Osteoblast (primary cell): ENCODE results near the gene DES. TPM values are rescaled to one million over a fixed set of nuclear protein-coding genes. Genes with fewer than 3 reads are reported as not detected.

Source experiments
- DNase-seq: peaks from one replicate; pipeline ENCODE4 v3.0.0; 2011; ENCODE audit warnings: low spot score, mixed read lengths; ENCODE audit not compliant: insufficient read length; ENCODE audit errors: missing footprints
- H2AFZ ChIP-seq: 2 replicates; pipeline ENCODE4 v1.6.0; 2011; ENCODE audit warnings: mild to moderate bottlenecking, low read length
- H3K27ac ChIP-seq: 2 replicates; pipeline ENCODE4 v1.5.1; 2011; ENCODE audit warnings: mild to moderate bottlenecking, low read depth, low read length, moderate library complexity
- H3K27me3 ChIP-seq: 2 replicates; pipeline ENCODE4 v1.6.0; 2012; ENCODE audit warnings: mild to moderate bottlenecking, control low read depth, inconsistent platforms, low read length, moderate library complexity; ENCODE audit not compliant: insufficient read depth
- H3K36me3 ChIP-seq: 2 replicates; pipeline ENCODE4 v1.5.1; 2011; ENCODE audit warnings: mild to moderate bottlenecking, low read length, control low read depth, moderate library complexity; ENCODE audit not compliant: insufficient read depth
- H3K4me1 ChIP-seq: 2 replicates; pipeline ENCODE4 v1.5.1; 2011; ENCODE audit warnings: mild to moderate bottlenecking, low read length, control low read depth, moderate library complexity; ENCODE audit not compliant: insufficient read depth
- H3K4me2 ChIP-seq: 2 replicates; pipeline ENCODE4 v1.6.0; 2011; ENCODE audit warnings: mild to moderate bottlenecking, low read length; ENCODE audit not compliant: insufficient read depth
- H3K4me3 ChIP-seq: fragments of 200-600 bp; sonication (generic); 3 replicates; pipeline ENCODE4 v1.5.1; 2012; ENCODE audit warnings: mild to moderate bottlenecking, low read length, inconsistent platforms; ENCODE audit not compliant: insufficient read depth
- H3K79me2 ChIP-seq: 2 replicates; pipeline ENCODE4 v1.6.0; 2012; ENCODE audit warnings: mild to moderate bottlenecking, low read length, control low read depth, inconsistent platforms; ENCODE audit not compliant: insufficient read depth
- H3K9me3 ChIP-seq: 2 replicates; pipeline ENCODE4 v1.5.1; 2011; ENCODE audit warnings: low read depth, low read length, control low read depth
- H4K20me1 ChIP-seq: 2 replicates; pipeline ENCODE4 v1.6.0; 2012; ENCODE audit warnings: mild to moderate bottlenecking, low read length, control low read depth; ENCODE audit not compliant: insufficient read depth
- CTCF ChIP-seq: IDR thresholded peaks from 2 replicates; pipeline ENCODE4 v1.5.1; 2011; ENCODE audit warnings: mild to moderate bottlenecking, low read depth, low read length, moderate library complexity; ENCODE audit errors: extremely low read depth
- total RNA-seq: library from RNA; depleted of rRNA; stranded (reverse); fragments of >200 nt; gene quantifications from 2 replicates; pipeline ENCODE4 v1.2.3, GENCODE V29; 2012

The DES gene
- total RNA-seq, 1 donor = 0.72 TPM

GRCh38 chr2:219395609-219396008, 22.6 kb upstream of the DES start:
- no peak overlapping the region for H3K27ac ChIP-seq
- no peak for DNase-seq
- no peaks in the 10 kb centered on the region for H3K79me2 ChIP-seq
- TF ChIP-seq CTCF = no peak
- peaks cover 14% of the 10 kb centered on the region for H3K4me1 ChIP-seq
- H3K4me3 ChIP-seq = no peak overlapping the region
- H2AFZ ChIP-seq = no peak overlapping the region
- no peaks in the 10 kb centered on the region for H3K36me3 ChIP-seq
- no peaks in the 10 kb centered on the region for H3K9me3 ChIP-seq
- H4K20me1 ChIP-seq = no peaks in the 10 kb centered on the region
- H3K27me3 ChIP-seq = no peaks in the 10 kb centered on the region
- H3K4me2 ChIP-seq = no peak overlapping the region

GRCh38 chr2:219396863-219397457, 21.2 kb upstream of the DES start:
- H3K36me3 ChIP-seq = no peaks in the 10 kb centered on the region
- H3K9me3 ChIP-seq = no peaks in the 10 kb centered on the region
- H4K20me1 ChIP-seq = no peaks in the 10 kb centered on the region
- no peak for DNase-seq
- H3K27me3 ChIP-seq = no peaks in the 10 kb centered on the region
- H3K4me1 ChIP-seq = peaks cover 14% of the 10 kb centered on the region
- H3K4me2 ChIP-seq = no peak overlapping the region
- H3K4me3 ChIP-seq = no peak overlapping the region
- peak overlapping the region; percentile 49 for H3K27ac ChIP-seq
- no peaks in the 10 kb centered on the region for H3K79me2 ChIP-seq
- peak overlapping the region; percentile 63 for H2AFZ ChIP-seq
- TF ChIP-seq CTCF = no peak

DNA sequence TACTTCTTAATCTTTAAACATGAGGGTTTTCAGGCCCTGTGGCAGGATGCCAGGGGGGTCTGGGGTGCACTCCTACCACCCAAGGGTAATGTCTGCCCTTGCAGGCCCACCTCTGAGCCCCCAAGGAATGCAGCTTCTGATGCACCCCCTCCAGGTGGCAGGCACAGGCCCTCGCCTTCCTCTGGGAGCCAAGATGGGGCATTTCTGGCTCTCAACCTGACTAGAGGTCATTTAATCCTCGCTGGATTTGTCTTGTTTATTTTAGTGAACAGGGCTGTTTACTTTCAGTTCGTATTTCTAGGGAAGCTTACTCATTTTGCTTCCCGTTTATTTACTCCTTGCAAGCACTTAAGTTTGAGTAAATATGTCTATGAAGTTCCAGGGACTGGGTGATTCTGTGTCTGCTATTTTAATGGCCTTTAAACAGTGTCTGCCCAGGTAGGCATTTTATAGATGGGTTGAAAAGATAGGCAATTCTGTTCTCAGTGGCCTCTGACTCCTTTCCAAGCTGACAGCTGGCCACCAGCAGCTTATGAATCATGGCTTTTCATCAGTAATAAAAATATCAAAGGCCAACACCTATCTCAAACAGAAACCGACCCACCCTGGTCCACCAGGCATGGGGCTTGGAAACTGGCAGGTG, 19.3 kb upstream of the DES start:
- Histone ChIP-seq H3K36me3 (no peaks in the 10 kb centered on the region), H3K9me3 (no peaks in the 10 kb centered on the region), H3K4me3 (no peak overlapping the region), H3K27me3 (no peaks in the 10 kb centered on the region), H3K4me2 (peak overlapping the region; percentile 48), H3K4me1 (peaks cover 16% of the 10 kb centered on the region), H3K79me2 (no peaks in the 10 kb centered on the region), H4K20me1 (no peaks in the 10 kb centered on the region), H3K27ac (no peak overlapping the region), H2AFZ (no peak overlapping the region)
- TF ChIP-seq CTCF = no peak
- no peak for DNase-seq

DNA sequence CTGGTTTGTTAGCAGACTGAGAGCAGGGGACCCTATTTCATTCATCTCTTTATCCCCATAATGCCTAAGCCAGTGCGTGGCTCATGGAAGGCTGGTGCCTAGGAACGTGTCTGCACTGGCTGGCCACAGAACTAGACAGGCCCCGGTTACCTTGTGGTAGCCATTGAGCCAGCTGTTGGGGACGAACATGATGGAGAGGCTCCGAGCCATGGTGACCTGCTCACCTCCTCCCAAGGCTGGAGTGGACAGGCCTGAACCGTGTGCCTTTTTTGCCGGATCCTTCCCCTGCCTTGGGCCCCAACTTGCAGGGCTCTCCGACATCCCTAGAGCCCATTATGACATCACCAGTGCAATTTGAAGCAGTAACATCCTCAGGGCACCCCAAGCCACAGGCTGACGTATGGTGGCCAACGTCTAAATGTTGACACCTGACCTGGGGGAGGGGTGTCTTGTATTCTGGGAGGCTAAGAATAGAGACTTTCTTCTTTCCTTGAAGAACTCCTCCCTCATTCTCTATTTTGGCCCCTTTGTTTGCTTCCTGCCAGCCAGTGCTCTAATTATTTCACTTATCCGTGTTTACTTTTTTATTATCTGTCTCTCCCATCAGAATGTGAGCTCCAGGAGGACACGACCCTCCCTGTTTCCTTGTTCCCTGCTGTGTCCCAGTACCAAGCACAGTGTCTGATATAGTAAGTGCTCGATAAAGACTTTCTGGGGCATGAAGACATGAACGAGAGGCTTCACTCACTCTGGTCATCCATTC, 18.3 kb upstream of the DES start:
- H3K9me3 ChIP-seq = no peaks in the 10 kb centered on the region
- H3K4me3 ChIP-seq = no peak overlapping the region
- H3K36me3 ChIP-seq = no peaks in the 10 kb centered on the region
- no peak for TF ChIP-seq CTCF
- no peaks in the 10 kb centered on the region for H3K27me3 ChIP-seq
- no peak overlapping the region for H3K4me2 ChIP-seq
- H3K79me2 ChIP-seq = no peaks in the 10 kb centered on the region
- peaks cover 16% of the 10 kb centered on the region for H3K4me1 ChIP-seq
- H4K20me1 ChIP-seq = no peaks in the 10 kb centered on the region
- DNase-seq = no peak
- no peak overlapping the region for H2AFZ ChIP-seq
- H3K27ac ChIP-seq = no peak overlapping the region
